Measurements from ENCODE around the gene PCDH1. TPM values are rescaled to one million over a fixed set of nuclear protein-coding genes. Genes with fewer than 3 reads are reported as not detected.
A peak's percentile ranks its signal among the peaks of the same experiment; 100 is the strongest.

The PCDH1 gene
- total RNA-seq, 1 experiment from 2014 or later, result 0.53 TPM

GRCh38 chr5:141851195-141851874, 26.9 kb downstream of the PCDH1 start:
- no peaks in the 10 kb centered on the region for H3K9me3 ChIP-seq (replicated peaks)
- H3K36me3 ChIP-seq, result no peaks in the 10 kb centered on the region
- DNase-seq (ENCODE audit: low read depth in 1 of 2, low spot score in 2 of 2), result no peak
- H3K27ac ChIP-seq, result no peak overlapping the region
- H3K4me3 ChIP-seq, result no peak overlapping the region
- H3K27me3 ChIP-seq (replicated peaks), result peaks cover 3% of the 10 kb centered on the region; the same call in 1 of the 2 replicates
- peaks cover 23% of the 10 kb centered on the region for H3K4me1 ChIP-seq (replicated peaks)

- Histone ChIP-seq H3K27me3 (replicated peaks) (peaks cover 3% of the 10 kb centered on the region; the same call in 1 of the 2 replicates), H3K4me1 (replicated peaks) (peaks cover 23% of the 10 kb centered on the region), H3K4me3 (no peak overlapping the region), H3K36me3 (no peaks in the 10 kb centered on the region), H3K27ac (no peak overlapping the region), H3K9me3 (replicated peaks) (no peaks in the 10 kb centered on the region)
- no peak for DNase-seq (ENCODE audit: low read depth in 1 of 2, low spot score in 2 of 2)
Observed at GRCh38 chr5:141850786-141851185, 27.4 kb downstream of the PCDH1 start.

- no peak for DNase-seq (ENCODE audit: low read depth in 1 of 2, low spot score in 2 of 2)
Observed at GRCh38 chr5:141850244-141850768, 27.9 kb downstream of the PCDH1 start.

GRCh38 chr5:141849415-141850243, 28.6 kb downstream of the PCDH1 start:
- H3K27me3 ChIP-seq (replicated peaks), result no peaks in the 10 kb centered on the region
- peak; percentile 88 to 91 for DNase-seq (ENCODE audit: low read depth in 1 of 2, low spot score in 2 of 2)
- H3K4me1 ChIP-seq (replicated peaks), result peaks cover 23% of the 10 kb centered on the region
- no peaks in the 10 kb centered on the region for H3K36me3 ChIP-seq
- peak overlapping the region; percentile 61 for H3K4me3 ChIP-seq
- H3K9me3 ChIP-seq (replicated peaks), result no peaks in the 10 kb centered on the region
- peak overlapping the region; percentile 88 for H3K27ac ChIP-seq

More at GRCh38 chr5:141850244-141850768, 27.9 kb downstream of the PCDH1 start:
- Histone ChIP-seq H3K4me3 (peak overlapping the region; percentile 61), H3K27me3 (replicated peaks) (peaks cover 3% of the 10 kb centered on the region; the same call in 1 of the 2 replicates), H3K36me3 (no peaks in the 10 kb centered on the region), H3K4me1 (replicated peaks) (peaks cover 23% of the 10 kb centered on the region), H3K27ac (peak overlapping the region; percentile 88), H3K9me3 (replicated peaks) (no peaks in the 10 kb centered on the region)

- Histone ChIP-seq H3K4me3 (peak overlapping the region; percentile 61), H3K27me3 (replicated peaks) (no peaks in the 10 kb centered on the region), H3K4me1 (replicated peaks) (peaks cover 27% of the 10 kb centered on the region), H3K27ac (peak overlapping the region; percentile 88), H3K36me3 (no peaks in the 10 kb centered on the region), H3K9me3 (replicated peaks) (no peaks in the 10 kb centered on the region)
- DNase-seq (ENCODE audit: low read depth in 1 of 2, low spot score in 2 of 2), result peak; percentile 85 to 86
Observed at GRCh38 chr5:141848744-141849414, 29.3 kb downstream of the PCDH1 start.

- Histone ChIP-seq H3K27me3 (replicated peaks) (no peaks in the 10 kb centered on the region), H3K27ac (no peak overlapping the region), H3K4me1 (replicated peaks) (peaks cover 42% of the 10 kb centered on the region), H3K36me3 (no peaks in the 10 kb centered on the region), H3K9me3 (replicated peaks) (no peaks in the 10 kb centered on the region), H3K4me3 (no peak overlapping the region)
- no peak for DNase-seq (ENCODE audit: low read depth in 1 of 2, low spot score in 2 of 2)
Observed at GRCh38 chr5:141846031-141846430, 32.2 kb downstream of the PCDH1 start.

GRCh38 chr5:141845371-141845851, 32.8 kb downstream of the PCDH1 start:
- Histone ChIP-seq H3K27me3 (replicated peaks) (no peaks in the 10 kb centered on the region), H3K4me3 (no peak overlapping the region), H3K4me1 (replicated peaks) (peaks cover 42% of the 10 kb centered on the region), H3K36me3 (no peaks in the 10 kb centered on the region), H3K9me3 (replicated peaks) (no peaks in the 10 kb centered on the region), H3K27ac (no peak overlapping the region)
- no peak for DNase-seq (ENCODE audit: low read depth in 1 of 2, low spot score in 2 of 2)

- Histone ChIP-seq H3K4me1 (replicated peaks) (peaks cover 37% of the 10 kb centered on the region), H3K9me3 (replicated peaks) (no peaks in the 10 kb centered on the region), H3K27me3 (replicated peaks) (no peaks in the 10 kb centered on the region), H3K27ac (no peak overlapping the region), H3K36me3 (no peaks in the 10 kb centered on the region), H3K4me3 (no peak overlapping the region)
- DNase-seq (ENCODE audit: low read depth in 1 of 2, low spot score in 2 of 2), result no peak
Observed at GRCh38 chr5:141844414-141845097, 33.7 kb downstream of the PCDH1 start.

- H3K9me3 ChIP-seq (replicated peaks), result no peaks in the 10 kb centered on the region
- no peaks in the 10 kb centered on the region for H3K27me3 ChIP-seq (replicated peaks)
- H3K27ac ChIP-seq, result peak overlapping the region; percentile 31; the same call in 1 of the 2 replicates
- no peaks in the 10 kb centered on the region for H3K36me3 ChIP-seq
- peak; percentile 57 to 66 for DNase-seq (ENCODE audit: low read depth in 1 of 2, low spot score in 2 of 2)
- H3K4me1 ChIP-seq (replicated peaks), result peaks cover 25% of the 10 kb centered on the region
- no peak overlapping the region for H3K4me3 ChIP-seq
Observed at GRCh38 chr5:141843156-141843927, 34.9 kb downstream of the PCDH1 start.

GRCh38 chr5:141841378-141842180, 36.6 kb downstream of the PCDH1 start:
- Histone ChIP-seq H3K4me1 (replicated peaks) (peaks cover 19% of the 10 kb centered on the region), H3K27me3 (replicated peaks) (no peaks in the 10 kb centered on the region), H3K9me3 (replicated peaks) (no peaks in the 10 kb centered on the region), H3K4me3 (no peak overlapping the region), H3K36me3 (no peaks in the 10 kb centered on the region), H3K27ac (no peak overlapping the region)
- no peak for DNase-seq (ENCODE audit: low read depth in 1 of 2, low spot score in 2 of 2)

GRCh38 chr5:141840826-141841360, 37.3 kb downstream of the PCDH1 start:
- no peaks in the 10 kb centered on the region for H3K27me3 ChIP-seq (replicated peaks)
- no peak overlapping the region for H3K27ac ChIP-seq
- H3K36me3 ChIP-seq, result no peaks in the 10 kb centered on the region
- H3K4me3 ChIP-seq, result no peak overlapping the region
- H3K9me3 ChIP-seq (replicated peaks), result no peaks in the 10 kb centered on the region
- DNase-seq (ENCODE audit: low read depth in 1 of 2, low spot score in 2 of 2), result no peak
- peaks cover 24% of the 10 kb centered on the region for H3K4me1 ChIP-seq (replicated peaks)
